Left hindlimb (tissue), 1 donor: ENCODE measurements around the gene PRKCG.
"Not testable (repeated sequence)": the region's sequence is repeated elsewhere in the genome, so short reads cannot be mapped to it uniquely, and the experiment has no call there.

Experiments
- DNase-seq: peaks from one replicate; pipeline ENCODE4 v3.0.0-alpha.2; 2018

Gene PRKCG

DNA sequence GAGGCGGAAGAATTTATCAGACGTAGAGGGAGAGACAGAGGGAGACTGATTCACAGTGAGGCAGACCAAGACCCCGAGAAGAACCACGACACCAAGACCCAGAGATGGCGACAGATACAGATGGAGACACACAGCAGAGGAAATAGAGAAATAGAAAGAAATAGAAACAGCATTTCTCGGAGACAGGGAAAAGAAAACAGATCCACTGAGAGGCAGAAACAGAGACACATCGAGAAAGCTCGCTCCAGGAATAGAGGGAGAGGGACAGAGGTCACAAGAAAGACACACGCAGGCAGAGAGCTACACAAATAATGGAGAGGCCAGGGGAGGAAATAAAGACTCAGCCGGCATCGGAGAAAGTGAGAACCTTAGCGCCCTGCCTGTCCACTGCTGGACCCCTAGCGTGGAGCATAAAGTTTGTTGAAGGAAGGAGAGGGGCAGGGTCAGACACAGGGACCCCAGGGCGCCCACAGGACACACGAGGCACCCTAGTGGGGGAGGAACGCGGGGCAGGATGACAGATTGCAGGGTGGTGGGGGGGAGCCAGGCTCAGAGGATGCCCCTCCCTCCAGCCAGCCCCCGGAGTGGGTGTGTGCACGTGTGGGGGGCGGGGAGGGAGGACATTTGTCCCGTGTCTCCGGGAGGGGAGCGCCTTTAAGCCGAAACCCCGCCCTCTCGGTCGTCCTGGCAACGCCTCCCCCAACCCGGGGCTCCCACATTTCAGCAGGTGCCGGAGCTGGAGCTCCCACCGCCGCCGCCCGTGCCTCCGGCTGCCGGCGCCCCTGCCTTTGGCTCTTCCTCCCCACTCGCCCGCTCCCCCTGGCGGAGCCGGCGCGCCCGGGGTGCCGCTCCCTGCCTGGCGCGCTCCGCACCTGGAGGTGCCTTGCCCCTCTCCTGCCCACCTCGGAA, at the start of gene PRKCG:
TSS of gene PRKCG (plus strand) at position 716 of the 909 bp plus-strand sequence. CDS start 298 bp downstream, outside the sequence.
- DNase-seq, result peak; percentile 65

DNA sequence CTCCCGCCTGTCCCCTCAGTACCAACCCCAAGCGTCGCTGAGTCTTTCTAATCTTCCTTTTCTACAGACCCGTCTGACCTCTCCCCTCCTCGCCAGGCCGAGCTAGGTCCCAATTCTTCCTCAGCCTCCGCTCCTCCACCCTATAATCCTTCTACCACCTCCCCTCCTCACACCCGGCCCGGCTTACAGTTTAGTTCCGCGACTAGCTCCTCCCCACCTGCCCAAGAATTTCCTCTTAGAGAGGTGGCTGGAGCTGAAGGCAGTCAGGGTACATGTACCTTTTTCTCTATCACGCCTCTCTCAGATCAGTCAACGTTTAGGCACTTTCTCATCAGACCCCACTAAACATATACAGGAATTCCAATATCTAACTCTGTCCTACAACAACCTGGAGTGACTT, 49.1 kb upstream of the PRKCG start:
- not testable (repeated sequence) for DNase-seq

DNA sequence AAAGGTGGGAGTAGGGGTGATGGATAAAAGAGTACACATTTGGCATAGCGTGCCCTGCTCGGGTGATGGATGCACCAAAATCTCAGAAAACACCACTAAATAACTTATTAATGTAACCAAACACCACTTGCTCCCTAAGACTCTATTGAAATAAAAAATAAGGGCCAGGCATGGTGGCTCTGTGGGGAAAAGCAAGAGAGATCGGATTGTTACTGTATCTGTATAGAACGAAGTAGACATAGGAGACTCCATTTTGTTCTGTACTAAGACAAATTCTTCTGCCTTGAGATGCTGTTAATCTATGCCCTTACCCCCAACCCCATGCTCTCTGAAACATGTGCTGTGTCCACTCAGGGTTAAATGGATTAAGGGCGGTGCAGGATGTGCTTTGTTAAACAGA, 43.6 kb upstream of the PRKCG start:
- not testable (repeated sequence) for DNase-seq

DNA sequence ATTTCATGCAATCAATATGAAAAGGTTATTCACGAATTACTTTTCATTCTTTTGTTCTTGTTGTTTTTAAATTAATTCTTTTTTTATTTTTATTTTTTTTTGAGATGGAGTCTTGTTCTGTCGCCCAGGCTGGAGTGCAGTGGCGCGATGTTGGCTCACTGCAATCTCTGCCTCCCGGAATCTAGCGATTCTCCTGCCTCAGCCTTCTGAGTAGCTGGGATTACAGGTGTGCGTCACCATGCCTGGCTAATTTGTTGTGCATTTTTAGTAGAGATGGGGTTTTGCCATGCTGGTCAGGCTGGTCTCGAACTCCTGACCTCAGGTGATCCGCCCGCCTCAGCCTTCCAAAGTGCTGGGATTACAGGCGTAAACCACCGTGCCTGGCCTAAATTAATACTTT, 41.8 kb upstream of the PRKCG start:
- DNase-seq, result not testable (repeated sequence)

DNA sequence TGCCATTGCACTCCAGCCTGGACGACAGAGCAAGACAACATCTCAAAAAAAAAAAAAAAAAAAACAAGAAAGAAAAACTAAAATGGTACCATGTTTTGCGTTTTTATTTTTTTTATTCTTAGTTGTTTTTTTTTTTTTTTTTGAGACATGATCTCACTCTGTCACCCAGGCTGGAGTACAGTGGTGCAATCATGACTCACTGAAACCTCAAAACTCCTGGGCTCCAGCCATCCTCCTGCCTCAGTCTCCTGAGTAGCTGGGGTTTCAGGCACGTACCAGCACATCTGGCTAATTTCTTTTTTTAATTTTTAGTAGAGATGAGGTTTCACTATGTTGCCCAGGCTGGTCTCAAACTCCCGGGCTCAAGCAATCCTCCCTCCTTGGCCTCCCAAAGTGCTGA, 41.1 kb upstream of the PRKCG start:
- DNase-seq, result not testable (repeated sequence)

DNA sequence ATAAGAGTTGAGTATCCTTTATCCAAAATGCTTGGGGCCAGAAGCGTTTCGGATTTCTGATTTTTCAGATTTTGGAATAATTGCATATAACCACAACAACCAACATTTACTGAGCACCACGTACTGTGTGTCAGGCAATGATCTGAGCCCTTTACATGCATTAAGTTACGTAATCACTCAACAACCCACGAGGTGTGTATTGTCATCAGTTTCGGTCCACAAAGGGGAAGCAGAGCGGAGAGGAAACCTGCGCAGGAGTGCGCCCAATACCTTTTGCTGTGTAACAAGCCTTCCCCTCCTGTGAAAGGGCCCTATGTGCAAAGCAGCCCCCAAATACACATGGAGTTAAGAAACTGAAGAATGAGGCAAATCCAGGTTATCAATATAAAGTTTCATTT, 37.1 kb upstream of the PRKCG start:
- DNase-seq, result no peak

DNA sequence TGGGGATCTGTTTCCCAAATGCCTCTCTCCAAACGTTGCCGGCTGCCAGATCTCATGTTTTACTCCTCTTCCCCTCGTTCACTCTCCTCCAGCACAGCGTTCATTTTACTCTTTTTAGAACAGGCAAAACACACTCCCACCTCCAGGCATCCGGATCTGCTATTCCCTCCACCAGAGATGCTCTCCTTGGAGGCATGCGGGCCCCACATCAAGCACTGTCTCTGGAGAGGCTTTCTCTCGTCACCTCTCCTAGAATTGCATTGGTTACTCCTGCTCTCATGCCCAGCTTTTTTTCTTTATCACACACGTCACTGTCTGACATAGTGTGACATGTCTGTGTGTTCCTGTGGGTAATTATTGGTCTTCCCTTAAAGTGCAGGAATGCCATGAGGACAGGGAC, 34.4 kb upstream of the PRKCG start:
- no peak for DNase-seq

DNA sequence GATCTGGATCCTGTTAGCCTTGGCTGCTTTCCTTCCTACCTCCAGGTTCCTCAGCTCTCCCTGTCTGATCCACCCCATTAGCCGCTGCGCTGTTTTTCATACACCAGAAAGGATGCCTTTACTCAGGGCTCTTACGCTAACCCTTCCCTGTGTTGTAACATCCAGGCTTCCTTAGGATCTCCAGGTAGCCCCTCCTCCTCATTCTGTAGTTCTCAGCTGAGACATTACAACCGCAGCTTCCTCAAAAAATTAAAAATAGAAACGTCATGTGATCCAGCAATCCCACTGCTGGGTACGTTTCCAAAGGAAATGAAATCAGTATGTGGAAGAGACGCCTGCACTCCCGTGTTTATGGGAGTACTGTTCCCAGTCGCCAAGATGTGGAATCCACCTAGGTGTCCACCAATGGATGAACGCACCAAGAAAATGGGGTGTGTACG, 32.7 kb upstream of the PRKCG start:
- DNase-seq, result peak; percentile 51

DNA sequence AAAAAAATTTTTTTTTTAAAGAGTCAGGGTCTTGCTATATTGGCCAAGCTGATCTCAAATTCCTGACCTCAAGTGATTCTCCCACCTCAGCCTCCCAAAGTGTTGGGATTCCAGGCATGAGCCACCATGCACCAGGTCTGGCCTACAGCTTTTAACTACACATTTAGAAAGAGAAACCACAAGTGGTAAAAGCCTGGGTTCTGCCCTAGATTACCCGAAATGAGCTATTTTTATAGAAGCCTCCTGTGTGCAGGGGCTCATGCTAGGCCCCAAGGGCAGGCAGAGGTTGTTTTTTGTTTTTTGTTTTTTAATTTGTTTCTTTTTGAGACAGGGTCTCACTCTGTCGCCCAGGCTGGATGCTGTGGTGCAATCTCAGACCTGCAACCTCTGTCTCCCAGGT, 28.3 kb upstream of the PRKCG start:
- DNase-seq, result no peak

DNA sequence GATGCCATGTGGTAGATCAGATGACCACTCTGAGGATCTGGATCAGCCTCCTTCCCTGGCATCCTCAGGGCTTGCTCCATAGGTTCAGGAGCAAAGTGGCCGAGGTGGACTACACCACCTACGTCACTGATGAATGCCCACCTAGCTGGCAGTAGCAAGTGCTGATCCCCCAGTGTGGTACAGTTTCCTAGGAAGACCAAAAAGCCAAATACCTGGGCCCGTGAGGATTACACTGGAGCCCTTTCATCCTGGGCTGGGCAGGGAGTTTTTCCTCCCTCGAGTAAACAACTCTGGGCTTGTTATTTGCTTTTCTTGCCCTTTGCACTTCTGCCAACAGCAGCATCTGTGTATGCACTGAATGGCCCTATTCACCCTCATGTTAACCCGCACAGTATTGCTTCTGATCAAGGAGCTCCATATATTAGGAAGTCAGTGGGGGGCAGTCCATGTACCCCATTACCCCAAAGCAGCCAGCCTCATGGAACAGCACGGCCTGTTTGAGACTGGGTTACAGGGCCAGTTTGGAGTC, 17.6 kb upstream of the PRKCG start:
- peak; percentile 68 for DNase-seq

DNA sequence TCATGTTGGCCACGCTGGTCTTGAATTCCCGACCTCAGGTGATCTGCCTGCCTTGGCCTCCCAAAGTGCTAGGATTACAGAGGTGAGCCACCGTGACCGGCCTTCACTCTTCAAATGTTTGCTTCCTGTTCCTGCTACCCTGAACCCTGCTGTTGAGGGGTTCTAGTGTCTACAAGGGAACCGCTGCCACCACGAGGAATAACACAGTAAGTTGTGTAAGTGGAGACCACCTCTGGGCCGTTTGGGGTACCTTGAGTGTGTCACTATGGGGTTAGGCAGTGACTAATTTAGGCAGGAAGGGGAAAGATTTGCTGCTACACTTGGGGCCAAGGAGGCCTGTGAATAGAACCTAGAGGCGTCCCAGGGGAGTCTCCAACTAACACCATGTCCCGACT, 16.5 kb upstream of the PRKCG start:
- peak; percentile 52 for DNase-seq

DNA sequence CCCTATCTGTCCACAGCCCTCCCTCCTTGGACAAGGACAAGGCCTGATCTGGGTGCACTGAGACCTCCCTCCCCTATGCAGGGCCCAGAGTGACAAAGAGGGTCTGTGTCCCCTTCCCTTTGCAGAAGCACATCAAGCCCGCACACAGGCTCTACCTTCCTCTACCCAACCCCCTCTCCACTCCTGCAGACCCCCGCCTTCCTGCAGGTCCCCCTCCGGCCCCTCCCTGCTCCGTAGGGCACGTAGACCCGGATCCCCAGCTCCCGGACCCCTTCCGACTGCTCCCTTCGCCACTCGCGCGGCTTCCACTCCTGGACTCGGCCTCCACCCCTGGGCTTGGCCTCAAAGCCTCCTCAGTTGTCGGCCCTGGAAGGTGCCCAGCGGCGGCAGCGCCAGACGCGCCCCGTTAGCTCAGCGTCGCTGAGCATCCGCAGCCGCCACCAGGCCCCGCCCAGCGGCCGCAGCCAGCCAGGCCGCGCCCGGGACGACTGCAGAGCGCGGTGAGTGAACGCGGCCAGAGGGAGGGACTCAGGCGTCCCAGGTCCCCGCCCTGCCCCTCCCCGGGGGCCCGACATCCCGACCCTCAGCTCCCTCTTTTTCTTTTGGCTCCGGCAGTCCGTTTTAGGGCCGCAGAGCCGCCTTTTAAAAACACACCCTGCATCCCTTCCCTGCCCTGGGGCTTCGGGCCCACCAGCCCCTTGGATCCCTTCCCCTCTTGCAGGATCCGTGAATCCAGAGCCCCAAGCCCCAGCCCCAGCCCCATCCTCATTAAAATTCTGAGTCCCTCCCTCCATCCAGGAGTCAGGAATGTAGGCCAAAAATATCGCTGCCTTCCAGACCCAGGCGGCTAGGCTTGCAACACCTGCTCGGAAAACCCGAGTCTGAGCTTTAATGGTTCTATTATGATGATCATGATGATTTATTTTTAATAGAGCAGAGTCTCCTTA, 15.8 kb upstream of the PRKCG start:
- DNase-seq, result peak; percentile 91

DNA sequence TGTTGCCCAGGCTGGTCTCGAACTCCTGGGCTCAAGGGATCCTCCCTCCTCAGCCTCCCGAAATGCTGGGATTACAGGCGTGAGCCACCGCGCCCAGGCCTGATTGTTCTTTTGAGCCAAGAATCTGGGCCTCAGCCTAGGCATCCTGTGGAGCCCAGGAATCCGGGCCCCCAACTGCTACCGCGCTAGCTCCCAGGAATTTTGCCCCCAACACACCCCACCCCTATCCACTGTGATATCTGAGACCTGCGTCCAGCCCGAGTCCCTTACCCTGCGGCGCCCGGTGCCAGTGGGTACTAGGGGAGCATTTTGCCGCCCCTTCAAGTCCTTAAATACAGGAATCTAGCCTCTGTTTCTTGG, 15.2 kb upstream of the PRKCG start:
- no peak for DNase-seq

DNA sequence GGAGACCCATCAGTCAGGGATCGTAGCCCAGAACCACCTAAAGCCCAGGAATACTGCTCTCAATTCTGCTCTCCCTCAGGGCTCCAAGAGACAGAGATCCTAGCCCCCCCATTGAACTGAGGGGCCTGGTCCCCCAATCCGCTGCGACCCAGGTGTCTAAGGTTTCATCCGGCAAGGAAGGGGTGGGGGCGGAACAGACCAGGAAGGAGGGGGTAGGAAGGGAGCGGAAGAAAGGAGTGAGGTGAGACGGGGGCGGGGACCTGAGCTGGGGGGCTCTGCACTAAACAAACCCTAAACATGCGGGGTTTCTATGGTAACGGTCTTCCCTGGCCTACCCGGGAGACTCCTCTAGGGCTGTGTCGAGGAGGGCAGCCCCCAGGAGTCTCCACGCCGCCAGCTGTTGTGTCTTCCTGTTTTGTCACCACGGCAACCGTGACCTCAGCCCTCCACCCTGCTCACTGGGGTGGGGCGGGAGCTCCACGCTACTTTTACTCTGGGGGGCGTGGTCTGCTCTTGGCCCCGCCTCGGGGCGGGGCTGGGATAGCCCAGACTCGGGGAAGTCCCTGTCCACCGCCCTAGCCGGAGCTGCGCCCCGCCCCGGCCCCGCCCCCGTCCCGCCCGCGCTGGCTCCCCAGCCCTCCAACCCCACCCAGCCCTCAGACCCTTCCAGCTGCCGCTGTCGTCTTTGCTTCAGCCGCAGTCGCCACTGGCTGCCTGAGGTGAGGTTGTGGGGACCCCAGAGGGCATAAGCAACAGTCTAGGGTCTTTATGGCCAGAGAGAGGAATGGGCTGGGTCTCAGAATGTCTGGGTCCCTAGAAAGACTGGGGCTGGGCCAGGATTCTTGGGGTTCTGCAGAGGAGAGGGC, 14.5 kb upstream of the PRKCG start, which contains the start of gene MYADM:
TSS of gene MYADM (plus strand) at position 659 of the 866 bp plus-strand sequence. CDS start 5,647 bp downstream, outside the sequence.
- peak; percentile 100 for DNase-seq

DNA sequence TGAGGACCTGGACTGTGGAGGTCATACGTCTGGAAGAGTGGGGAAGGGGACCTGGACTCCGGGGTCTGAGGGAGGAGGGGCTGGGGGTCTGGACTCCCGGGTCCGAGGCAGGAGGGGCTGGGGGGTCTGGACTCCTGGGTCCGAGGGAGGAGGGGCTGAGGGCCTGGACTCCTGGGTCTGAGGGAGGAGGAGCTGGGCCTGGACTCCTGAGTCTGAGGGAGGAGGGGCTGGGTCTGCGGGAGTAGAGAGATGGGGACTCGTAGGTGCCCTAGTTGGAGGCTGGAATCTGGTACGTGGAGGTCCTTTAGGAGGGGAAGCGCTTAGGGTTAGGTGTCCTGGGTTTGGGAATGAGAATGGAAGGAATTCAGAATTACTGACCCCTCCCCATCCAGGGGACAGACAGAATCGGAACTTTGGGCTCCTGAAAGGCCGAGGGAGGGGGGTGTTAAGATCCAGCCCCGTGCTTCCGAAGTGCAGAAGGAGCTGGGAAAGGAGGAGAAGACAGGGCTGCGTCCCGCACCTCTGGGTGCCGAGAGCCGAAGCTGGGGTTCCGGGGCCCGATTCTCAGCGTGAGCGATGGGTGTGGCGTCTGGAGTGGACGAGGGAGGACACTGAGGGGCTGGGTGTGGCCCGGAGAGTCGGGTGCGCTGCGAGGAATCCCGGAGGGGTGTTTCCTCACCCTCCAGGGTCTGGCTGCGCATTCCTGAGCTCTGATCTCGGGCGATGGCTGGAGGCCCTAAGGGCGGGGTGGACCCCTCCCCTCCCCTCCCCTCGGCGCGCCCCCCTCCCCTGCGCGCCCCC, 13.7 kb upstream of the PRKCG start:
- no peak for DNase-seq

DNA sequence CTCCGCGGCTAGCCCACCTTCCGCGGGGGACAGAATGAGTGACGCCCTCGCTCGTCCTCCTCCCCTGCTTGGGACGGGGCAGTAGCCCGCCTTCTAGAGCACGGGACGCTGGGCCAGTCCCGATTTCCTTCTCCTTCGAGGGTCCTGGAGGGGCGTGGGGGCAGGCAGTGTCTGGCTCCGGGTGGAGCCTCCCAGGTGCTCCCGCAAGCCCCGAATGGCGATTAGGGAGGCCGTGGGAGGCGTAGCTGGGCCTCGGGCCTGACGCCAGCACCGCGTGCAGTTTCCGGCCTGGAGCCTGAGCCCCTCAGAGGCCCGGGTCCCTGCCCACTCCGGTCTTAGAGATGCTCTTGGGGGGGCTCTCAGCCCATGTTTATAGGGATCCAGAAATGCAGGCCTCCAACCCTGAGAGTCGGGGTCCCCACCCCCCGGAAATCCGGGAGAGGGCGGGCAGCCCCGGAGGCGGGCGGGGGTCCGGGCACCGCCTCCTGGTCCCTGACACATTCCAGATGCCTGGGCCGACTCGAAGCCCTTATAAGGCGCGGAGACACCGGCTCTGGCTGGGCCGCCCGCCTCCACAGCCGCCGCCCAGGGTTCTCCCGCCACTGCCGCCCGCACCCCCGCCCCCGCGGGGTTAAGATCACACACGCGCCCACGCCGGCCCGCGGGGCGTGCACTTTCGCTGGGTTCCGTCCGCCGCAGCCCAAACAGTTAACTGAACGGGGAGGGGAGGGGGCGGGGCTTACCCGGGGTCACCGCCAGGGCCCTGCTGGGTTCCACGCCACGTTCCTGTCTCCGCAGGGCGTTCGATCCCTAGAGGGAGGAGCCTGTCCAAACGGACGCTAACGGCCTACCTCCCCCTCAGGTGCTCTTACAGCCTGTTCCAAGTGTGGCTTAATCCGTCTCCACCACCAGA, 12.8 kb upstream of the PRKCG start:
- DNase-seq, result peak; percentile 94

DNA sequence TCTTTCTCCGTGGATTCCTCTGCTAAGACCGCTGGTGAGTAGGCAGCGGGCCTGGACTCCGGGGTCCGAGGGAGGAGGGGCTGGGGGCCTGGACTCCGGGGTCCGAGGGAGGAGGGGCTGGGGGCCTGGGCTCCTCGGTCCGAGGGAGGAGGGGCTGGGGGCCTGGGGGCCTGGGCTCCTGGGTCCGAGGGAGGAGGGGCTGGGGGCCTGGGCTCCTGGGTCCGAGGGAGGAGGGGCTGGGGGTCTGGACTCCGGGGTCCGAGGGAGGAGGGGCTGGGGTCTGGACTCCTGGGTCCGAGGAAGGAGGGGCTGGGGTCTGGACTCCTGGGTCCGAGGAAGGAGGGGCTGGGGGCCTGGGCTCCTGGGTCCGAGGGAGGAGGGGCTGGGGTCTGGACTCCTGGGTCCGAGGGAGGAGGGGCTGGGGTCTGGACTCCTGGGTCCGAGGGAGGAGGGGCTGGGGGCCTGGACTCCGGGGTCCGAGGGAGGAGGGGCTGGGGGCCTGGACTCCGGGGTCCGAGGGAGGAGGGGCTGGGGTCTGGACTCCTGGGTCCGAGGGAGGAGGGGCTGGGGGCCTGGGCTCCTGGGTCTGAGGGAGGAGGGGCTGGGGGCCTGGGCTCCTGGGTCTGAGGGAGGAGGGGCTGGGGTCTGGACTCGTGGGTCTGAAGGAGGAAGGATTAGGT, 12.1 kb upstream of the PRKCG start:
- peak; percentile 50 for DNase-seq

DNA sequence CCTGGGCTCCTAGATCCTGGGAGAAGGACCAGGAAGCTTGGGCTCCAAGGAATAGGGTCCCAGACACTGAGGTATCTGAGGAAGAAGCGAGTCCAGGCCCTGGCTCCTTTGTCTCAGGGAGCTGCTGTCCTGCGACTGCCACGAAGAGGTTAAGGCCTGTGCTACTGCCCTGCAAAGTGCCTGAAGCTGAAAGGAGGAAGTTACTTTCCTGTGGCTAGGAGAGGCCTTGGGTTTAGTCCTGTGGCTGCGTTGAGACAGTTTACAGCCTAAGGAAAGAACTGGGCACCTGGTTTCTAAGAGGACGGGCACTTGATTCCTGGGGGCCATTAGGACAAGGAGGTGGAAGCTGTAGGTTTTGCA, 11.5 kb upstream of the PRKCG start:
- DNase-seq, result no peak

DNA sequence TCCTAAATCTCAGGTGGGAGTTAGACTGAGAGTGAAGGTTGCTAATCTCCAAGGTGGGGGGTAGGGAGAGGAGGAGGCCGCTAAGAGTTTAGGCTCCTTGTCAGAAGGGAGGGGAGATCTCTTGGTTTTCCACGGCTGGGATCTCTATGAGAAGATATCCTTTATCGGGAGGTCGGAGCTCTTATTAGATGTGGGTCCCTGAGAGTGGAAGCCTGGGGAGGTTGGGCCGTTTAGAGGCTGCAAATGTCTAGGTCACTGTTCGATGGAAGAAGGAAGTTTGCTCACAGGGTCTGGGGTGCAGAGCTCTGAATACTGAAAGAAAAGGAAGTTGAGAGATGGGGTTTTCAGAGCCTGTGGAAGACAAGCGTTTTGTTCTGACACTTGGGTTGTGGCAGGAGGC, 10.5 kb upstream of the PRKCG start:
- DNase-seq, result no peak

DNA sequence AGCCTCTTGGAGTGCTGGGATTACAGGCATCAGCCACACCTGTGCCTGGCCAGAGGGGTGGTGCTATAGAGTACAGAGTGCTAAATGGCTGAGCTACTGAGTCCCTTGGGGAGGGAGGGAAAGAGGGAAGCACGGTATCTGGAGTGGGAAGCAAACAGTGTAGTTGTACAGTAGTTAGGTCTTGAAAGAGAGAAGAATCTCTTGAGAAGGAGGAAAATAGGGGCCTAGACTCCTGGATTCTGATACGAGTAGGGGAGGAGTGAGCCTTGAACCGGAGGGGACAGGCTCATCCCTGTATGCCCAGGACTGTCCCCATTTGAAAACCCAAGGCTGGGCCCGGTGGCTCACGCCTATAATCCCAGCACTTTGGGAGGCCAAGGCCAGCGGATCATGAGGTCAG, 9.2 kb upstream of the PRKCG start:
- DNase-seq, result no peak
